Smooth muscle cell (in vitro differentiated cells): Measurements from ENCODE around the gene CCNC. TPM values are rescaled to one million over a fixed set of nuclear protein-coding genes. Genes with fewer than 3 reads are reported as not detected.

ENCODE experiments used
- DNase-seq: peaks from one replicate; lab custom pipeline; 2025; ENCODE audit not compliant: unreplicated experiment; lab: John Stamatoyannopoulos, UW
- H2AFZ ChIP-seq: fragments of 200-600 bp; sonication (generic); 2 replicates; pipeline ENCODE4 v1.6.0; 2016; ENCODE audit warnings: antibody characterized with exemption, low read depth, mild to moderate bottlenecking
- H3F3A ChIP-seq: fragments of 200-600 bp; sonication (generic); 2 replicates; pipeline ENCODE4 v1.6.0; 2017; ENCODE audit warnings: antibody characterized with exemption, low read depth
- H3K27ac ChIP-seq: fragments of 200-600 bp; sonication (generic); 2 replicates; pipeline ENCODE4 v1.5.1; 2016; ENCODE audit warnings: low read depth, mild to moderate bottlenecking
- H3K27me3 ChIP-seq: fragments of 200-600 bp; sonication (generic); 2 replicates; pipeline ENCODE4 v1.6.1; 2016; ENCODE audit warnings: low read depth, mild to moderate bottlenecking
- H3K36me3 ChIP-seq: fragments of 200-600 bp; sonication (generic); 2 replicates; pipeline ENCODE4 v1.5.1; 2016; ENCODE audit warnings: low read depth
- H3K4me1 ChIP-seq: fragments of 200-600 bp; sonication (generic); 2 replicates; pipeline ENCODE4 v1.5.1; 2016; ENCODE audit warnings: low read depth
- H3K4me2 ChIP-seq: fragments of 200-600 bp; sonication (generic); 2 replicates; pipeline ENCODE4 v1.6.0; 2016; ENCODE audit warnings: mild to moderate bottlenecking
- H3K4me3 ChIP-seq: fragments of 200-600 bp; sonication (generic); 2 replicates; pipeline ENCODE4 v1.5.1; 2016; ENCODE audit warnings: mild to moderate bottlenecking
- H3K79me2 ChIP-seq: fragments of 200-600 bp; sonication (generic); 2 replicates; pipeline ENCODE4 v1.6.0; 2016; ENCODE audit warnings: low read depth, mild to moderate bottlenecking
- H3K9ac ChIP-seq: fragments of 200-600 bp; sonication (generic); 2 replicates; pipeline ENCODE4 v1.6.0; 2016; ENCODE audit warnings: low read depth
- H3K9me3 ChIP-seq: fragments of 200-600 bp; sonication (generic); replicated peaks from 2 replicates; pipeline ENCODE4 v1.5.1; 2016; ENCODE audit warnings: low read depth
- H4K20me1 ChIP-seq: fragments of 200-600 bp; sonication (generic); 2 replicates; pipeline ENCODE4 v1.6.0; 2016; ENCODE audit warnings: low read depth
- CTCF ChIP-seq: fragments of 200-600 bp; sonication (generic); IDR thresholded peaks from 2 replicates; pipeline ENCODE4 v1.5.1; 2017; ENCODE audit warnings: borderline replicate concordance, mild to moderate bottlenecking, antibody characterized with exemption; ENCODE audit not compliant: insufficient read depth, poor library complexity, severe bottlenecking
- WGBS: methylation state at CpG from one replicate; pipeline ENCODE4 v1.1.7; 2016; ENCODE audit warnings: low lambda C conversion rate; 5-methylcytosine and 5-hydroxymethylcytosine counted together
- polyA plus RNA-seq: library from polyadenylated mRNA; unstranded; fragments of >200 nt; fragmentation: Nextera tagmentation; extraction: Ambion mirVana; gene quantifications from 2 replicates; pipeline ENCODE4 v1.2.1, GENCODE V29; 2016
- total RNA-seq: library from RNA; depleted of rRNA; stranded (reverse); fragments of >200 nt; gene quantifications from 2 replicates; pipeline ENCODE4 v1.2.3, GENCODE V29; 2014

CCNC gene
- total and polyA plus RNA-seq, 2 experiments from 2014 or later: 53.8 to 67.7 TPM

GRCh38 chr6:99591673-99592364 lies 23.4 kb upstream of the CCNC start:
- TF ChIP-seq CTCF: no peak
- Histone ChIP-seq H2AFZ (no peak overlapping the region), H3K9me3 (no peaks in the 10 kb centered on the region), H3K9ac (no peak overlapping the region), H3K27me3 (peaks cover 96% of the 10 kb centered on the region), H3F3A (no peaks in the 10 kb centered on the region), H3K4me1 (peaks cover 21% of the 10 kb centered on the region), H3K4me3 (no peak overlapping the region), H4K20me1 (no peaks in the 10 kb centered on the region), H3K79me2 (no peaks in the 10 kb centered on the region), H3K4me2 (no peak overlapping the region), H3K27ac (no peak overlapping the region), H3K36me3 (no peaks in the 10 kb centered on the region)
- DNase-seq: no peak
- 49% methylated on average over 6 of the region's 6 CpGs for WGBS

GRCh38 chr6:99590728-99591672 lies 22.5 kb upstream of the CCNC start:
- no peak for TF ChIP-seq CTCF
- Histone ChIP-seq H3F3A (no peaks in the 10 kb centered on the region), H4K20me1 (no peaks in the 10 kb centered on the region), H2AFZ (no peak overlapping the region), H3K4me2 (peak overlapping the region; percentile 74), H3K27me3 (peaks cover 92% of the 10 kb centered on the region), H3K79me2 (no peaks in the 10 kb centered on the region), H3K4me1 (peaks cover 21% of the 10 kb centered on the region), H3K9me3 (no peaks in the 10 kb centered on the region), H3K4me3 (peak overlapping the region; percentile 3), H3K9ac (no peak overlapping the region), H3K27ac (no peak overlapping the region), H3K36me3 (no peaks in the 10 kb centered on the region)
- no peak for DNase-seq
- WGBS: 4% methylated on average over 62 of the region's 63 CpGs

- 32% methylated on average over 10 of the region's 10 CpGs for WGBS
- Histone ChIP-seq H3K9ac (no peak overlapping the region), H4K20me1 (no peaks in the 10 kb centered on the region), H3K9me3 (no peaks in the 10 kb centered on the region), H3K36me3 (no peaks in the 10 kb centered on the region), H3K79me2 (no peaks in the 10 kb centered on the region), H3K4me3 (no peak overlapping the region), H3K27me3 (peaks cover 92% of the 10 kb centered on the region), H3F3A (no peaks in the 10 kb centered on the region), H2AFZ (no peak overlapping the region), H3K4me2 (no peak overlapping the region), H3K27ac (no peak overlapping the region), H3K4me1 (peaks cover 21% of the 10 kb centered on the region)
- TF ChIP-seq CTCF: no peak
- no peak for DNase-seq
These were observed 21.5 kb upstream of the CCNC start for GRCh38 chr6:99589907-99590493.
